ENCODE data around the gene OR51L1. TPM values are rescaled to one million over a fixed set of nuclear protein-coding genes. Genes with fewer than 3 reads are reported as not detected.

Gene OR51L1
- total RNA-seq, 4 donors from 2014 or later, result not detected

DNA sequence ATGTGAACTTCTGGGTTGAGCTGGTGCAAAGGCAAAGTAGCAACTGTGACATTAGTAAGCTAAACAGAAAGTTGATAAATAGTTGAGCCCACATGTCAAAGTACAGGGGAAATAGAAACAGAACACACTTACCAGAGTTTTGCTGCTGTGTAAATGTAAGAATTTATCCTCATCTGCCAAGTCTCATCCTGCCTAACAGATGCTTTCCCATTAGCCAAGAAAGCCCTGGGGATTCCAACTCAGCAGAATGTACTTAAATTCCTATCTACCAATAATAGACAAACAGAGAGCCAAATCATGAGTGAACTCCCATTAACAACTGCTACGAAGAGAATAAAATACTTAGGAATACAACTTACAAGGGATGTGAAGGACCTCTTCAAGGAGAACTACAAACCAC is 31.8 kb upstream of the OR51L1 start:
- TF ChIP-seq POLR2A (IDR thresholded peaks at IDR 0.05), result no peak
- TF ChIP-seq, protein P1, sequence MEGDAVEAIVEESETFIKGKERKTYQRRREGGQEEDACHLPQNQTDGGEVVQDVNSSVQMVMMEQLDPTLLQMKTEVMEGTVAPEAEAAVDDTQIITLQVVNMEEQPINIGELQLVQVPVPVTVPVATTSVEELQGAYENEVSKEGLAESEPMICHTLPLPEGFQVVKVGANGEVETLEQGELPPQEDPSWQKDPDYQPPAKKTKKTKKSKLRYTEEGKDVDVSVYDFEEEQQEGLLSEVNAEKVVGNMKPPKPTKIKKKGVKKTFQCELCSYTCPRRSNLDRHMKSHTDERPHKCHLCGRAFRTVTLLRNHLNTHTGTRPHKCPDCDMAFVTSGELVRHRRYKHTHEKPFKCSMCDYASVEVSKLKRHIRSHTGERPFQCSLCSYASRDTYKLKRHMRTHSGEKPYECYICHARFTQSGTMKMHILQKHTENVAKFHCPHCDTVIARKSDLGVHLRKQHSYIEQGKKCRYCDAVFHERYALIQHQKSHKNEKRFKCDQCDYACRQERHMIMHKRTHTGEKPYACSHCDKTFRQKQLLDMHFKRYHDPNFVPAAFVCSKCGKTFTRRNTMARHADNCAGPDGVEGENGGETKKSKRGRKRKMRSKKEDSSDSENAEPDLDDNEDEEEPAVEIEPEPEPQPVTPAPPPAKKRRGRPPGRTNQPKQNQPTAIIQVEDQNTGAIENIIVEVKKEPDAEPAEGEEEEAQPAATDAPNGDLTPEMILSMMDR (IDR thresholded peaks at IDR 0.05), result no peak
- Histone ChIP-seq H3K27me3 (no peaks in the 10 kb centered on the region), H3K4me3 (replicated peaks in 1 of 3) (no peak overlapping the region), H3K27ac (no peak overlapping the region), H3K9me3 (no peaks in the 10 kb centered on the region), H3K36me3 (no peaks in the 10 kb centered on the region), H3K4me1 (no peaks in the 10 kb centered on the region)
- intact Hi-C loops (cut with DNase I), result no loop called here
- WGBS, 2 donors, result 45 to 49% methylated on average over 1 of the region's 1 CpG
- no peak for DNase-seq

DNA sequence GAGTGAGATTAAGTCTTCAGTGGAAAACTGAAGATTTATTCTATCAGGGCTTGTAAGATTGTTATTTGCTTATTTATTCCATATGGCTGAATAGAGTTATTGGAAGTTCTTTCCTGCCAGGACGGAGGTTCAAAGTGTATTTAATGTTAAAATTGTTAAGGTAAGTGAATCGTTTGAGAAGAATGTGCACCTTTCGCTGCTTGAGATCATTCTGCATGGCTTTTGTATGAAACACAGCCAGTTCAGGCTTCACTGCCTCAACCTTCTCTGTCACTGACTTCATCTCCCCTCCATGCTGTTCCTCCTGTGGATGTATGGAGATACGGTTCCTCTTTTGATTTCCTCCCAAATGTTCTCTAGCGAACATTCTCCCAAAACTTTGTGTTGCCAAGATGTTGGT is 19.2 kb upstream of the OR51L1 start:
- WGBS, 2 donors, result 82 to 88% methylated on average over 5 of the region's 5 CpGs
- Histone ChIP-seq H3K4me3 (replicated peaks in 1 of 3) (no peak overlapping the region), H3K4me1 (no peaks in the 10 kb centered on the region), H3K27me3 (no peaks in the 10 kb centered on the region), H3K27ac (no peak overlapping the region), H3K36me3 (no peaks in the 10 kb centered on the region), H3K9me3 (no peaks in the 10 kb centered on the region)
- TF ChIP-seq, protein P1 (IDR thresholded peaks at IDR 0.05), result no peak
- TF ChIP-seq POLR2A (IDR thresholded peaks at IDR 0.05), result no peak
- intact Hi-C loops (cut with DNase I), result no loop called here
- no peak for DNase-seq

DNA sequence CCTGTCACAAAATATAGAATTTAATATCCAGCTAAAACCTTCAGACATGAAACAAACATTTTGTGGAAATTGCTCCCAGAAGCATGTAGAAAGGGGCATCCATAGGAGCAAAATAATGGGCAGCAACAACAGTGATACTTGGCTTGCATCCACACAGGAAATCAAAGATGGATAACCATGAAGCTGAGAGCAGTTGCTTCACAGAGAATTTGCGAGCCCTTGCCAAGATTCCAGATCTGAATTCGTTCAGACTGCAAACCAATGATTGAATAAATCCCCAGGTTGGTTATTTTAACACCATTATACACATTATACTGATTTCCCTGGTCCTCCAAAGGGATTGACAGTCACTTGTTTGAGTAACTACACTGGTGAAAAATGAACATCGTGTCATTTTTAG is 15.6 kb upstream of the OR51L1 start:
- no peaks in the 10 kb centered on the region for H3K9me3 ChIP-seq
- DNase-seq, result no peak
- H3K4me1 ChIP-seq, result peaks cover 0 to 5% of the 10 kb centered on the region in 2 donors
- H3K27ac ChIP-seq, result no peak overlapping the region
- TF ChIP-seq, protein P1 (IDR thresholded peaks at IDR 0.05), result no peak
- no peak for TF ChIP-seq POLR2A (IDR thresholded peaks at IDR 0.05)
- H3K27me3 ChIP-seq, result no peaks in the 10 kb centered on the region
- H3K4me3 ChIP-seq (replicated peaks in 1 of 3), result no peak overlapping the region
- no peaks in the 10 kb centered on the region for H3K36me3 ChIP-seq
- WGBS, 2 donors, result 65 to 67% methylated on average over 3 of the region's 3 CpGs
- intact Hi-C loops (cut with DNase I), result no loop called here

DNA sequence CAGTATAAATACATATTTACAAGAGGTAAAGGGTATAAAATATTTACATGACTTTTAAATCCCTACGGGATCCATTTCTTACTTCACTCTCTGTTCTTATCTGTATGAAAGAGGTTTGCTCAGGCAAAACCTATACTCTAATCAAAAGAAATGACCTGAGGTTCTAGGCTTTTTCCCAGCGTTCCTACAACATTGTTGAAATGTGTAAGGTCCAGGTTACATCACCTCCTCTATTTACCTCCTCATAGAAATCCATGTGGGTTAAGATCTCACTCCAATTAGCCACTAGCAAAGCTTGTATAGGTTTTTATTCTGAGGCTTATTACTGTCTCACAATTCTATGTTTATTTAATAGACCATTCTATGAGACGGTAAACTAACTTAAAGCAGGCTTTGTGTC is 12.0 kb upstream of the OR51L1 start:
- WGBS, 2 donors, result 93 to 95% methylated on average over 3 of the region's 3 CpGs

DNA sequence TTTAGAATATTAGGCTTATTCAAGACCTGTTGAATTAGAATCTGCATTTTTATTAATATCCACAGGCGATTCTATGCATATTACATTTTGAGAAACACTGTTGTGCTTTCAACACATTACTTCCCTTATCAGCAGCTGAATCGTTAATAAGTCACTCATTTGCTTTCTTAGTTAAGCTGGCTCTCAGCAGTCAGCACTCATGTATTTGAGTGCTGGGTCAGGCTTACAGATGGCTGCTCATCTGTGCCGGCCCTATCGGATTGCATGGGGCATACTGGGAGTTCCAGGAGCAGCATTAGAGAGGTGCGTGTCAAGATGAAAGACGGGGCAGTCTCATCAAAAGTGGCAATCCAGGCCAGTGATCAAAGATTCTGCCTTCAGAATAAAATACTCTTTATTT is 10.8 kb upstream of the OR51L1 start:
- Histone ChIP-seq H3K4me1 (peaks cover 0 to 5% of the 10 kb centered on the region in 2 donors), H3K9me3 (no peaks in the 10 kb centered on the region), H3K36me3 (no peaks in the 10 kb centered on the region), H3K27ac (no peak overlapping the region), H3K27me3 (no peaks in the 10 kb centered on the region), H3K4me3 (replicated peaks in 1 of 3) (no peak overlapping the region)
- peak; percentile 64 to 66 for DNase-seq
- intact Hi-C loops (cut with DNase I), result no loop called here
- TF ChIP-seq, protein P1 (IDR thresholded peaks at IDR 0.05), result no peak
- no peak for TF ChIP-seq POLR2A (IDR thresholded peaks at IDR 0.05)
- 22 to 32% methylated on average over 6 of the region's 6 CpGs for WGBS, 2 donors

More for the DNA sequence above, 12.0 kb upstream of the OR51L1 start:
- Histone ChIP-seq H3K4me1 (peaks cover 0 to 5% of the 10 kb centered on the region in 2 donors), H3K9me3 (no peaks in the 10 kb centered on the region), H3K27ac (no peak overlapping the region), H3K36me3 (no peaks in the 10 kb centered on the region), H3K27me3 (no peaks in the 10 kb centered on the region), H3K4me3 (replicated peaks in 1 of 3) (no peak overlapping the region)
- intact Hi-C loops (cut with DNase I), result no loop called here
- TF ChIP-seq POLR2A (IDR thresholded peaks at IDR 0.05), result no peak
- TF ChIP-seq, protein P1 (IDR thresholded peaks at IDR 0.05), result no peak
- DNase-seq, result no peak

All from thyroid gland (tissue), 4 donors.